SK-N-MC (cell line): ENCODE data around the gene TNFRSF8.

Experiments used
- EZH2 ChIP-seq: fragments of 200-600 bp; sonication (generic); IDR thresholded peaks from one replicate; pipeline ENCODE4 v1.6.1; 2017; ENCODE audit warnings: antibody characterized with exemption
- FOXP2 ChIP-seq: optimal IDR thresholded peaks from 2 replicates; pipeline ENCODE3; 2011; ENCODE audit warnings: mild to moderate bottlenecking, moderate library complexity; ENCODE audit not compliant: insufficient read depth; ENCODE audit errors: extremely low read length, control extremely low read depth
- POLR2AphosphoS5 ChIP-seq: IDR thresholded peaks from 2 replicates; pipeline ENCODE4 v1.6.1; 2012; ENCODE audit warnings: mild to moderate bottlenecking, low read depth, low read length, borderline replicate concordance

DNA sequence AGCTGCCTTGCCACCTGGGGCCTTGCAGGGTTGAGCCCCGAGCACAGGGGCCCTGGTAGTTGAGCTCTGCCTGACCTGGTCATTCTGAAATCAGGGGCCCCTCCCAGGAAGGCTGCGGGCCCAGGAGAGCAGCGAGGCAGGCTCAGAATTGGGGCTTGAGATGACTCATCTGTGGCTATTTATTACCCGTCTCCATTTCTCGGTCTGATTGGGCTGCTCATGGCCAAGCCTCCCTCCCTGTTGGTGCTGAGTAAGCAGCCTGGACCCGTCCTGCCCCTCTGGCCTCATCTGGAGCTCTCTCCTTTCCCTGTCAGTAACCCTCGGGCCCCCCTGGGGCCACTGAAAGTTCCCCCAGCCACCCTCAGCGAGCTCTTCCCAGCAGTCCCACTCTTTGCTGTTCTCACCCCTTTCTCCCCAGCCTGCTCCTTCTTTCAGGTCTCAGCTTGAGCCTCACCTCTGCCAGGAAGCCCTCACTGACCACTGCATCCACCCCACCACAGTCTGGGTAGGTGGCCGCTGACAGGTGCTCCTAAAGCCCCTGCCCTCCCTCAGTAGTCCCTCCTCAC lies 11.0 kb upstream of the TNFRSF8 start:
- TF ChIP-seq POLR2AphosphoS5 (no peak), EZH2 (no peak), FOXP2 (no peak)
